ENCODE measurements around the gene CACNB3.
A peak's percentile ranks its signal among the peaks of the same experiment; 100 is the strongest.

The CACNB3 gene

DNA sequence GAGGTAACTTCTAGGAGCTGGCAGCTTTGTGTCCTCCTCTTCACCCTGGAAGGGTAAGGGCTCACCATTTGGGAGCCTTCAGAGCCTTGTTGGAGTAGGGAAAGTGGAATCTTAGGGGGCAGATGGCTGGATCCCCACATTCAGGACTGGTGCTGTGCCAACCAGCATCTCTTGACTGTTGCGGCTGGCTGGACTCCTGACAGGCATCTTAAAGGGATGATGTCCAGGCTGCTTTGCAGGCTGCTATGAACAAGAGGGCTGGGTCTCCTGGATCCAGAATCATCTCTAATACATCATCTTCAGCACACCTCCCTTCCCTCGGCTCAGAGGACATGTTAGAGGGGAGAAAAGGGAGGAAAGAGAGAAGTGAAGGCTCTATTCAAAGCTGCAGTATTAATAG is 4.4 kb downstream of the CACNB3 start:
- no peak for TF ChIP-seq ZFX (IDR thresholded peaks at IDR 0.05; ENCODE audit: borderline replicate concordance)
- TF ChIP-seq, protein P1, sequence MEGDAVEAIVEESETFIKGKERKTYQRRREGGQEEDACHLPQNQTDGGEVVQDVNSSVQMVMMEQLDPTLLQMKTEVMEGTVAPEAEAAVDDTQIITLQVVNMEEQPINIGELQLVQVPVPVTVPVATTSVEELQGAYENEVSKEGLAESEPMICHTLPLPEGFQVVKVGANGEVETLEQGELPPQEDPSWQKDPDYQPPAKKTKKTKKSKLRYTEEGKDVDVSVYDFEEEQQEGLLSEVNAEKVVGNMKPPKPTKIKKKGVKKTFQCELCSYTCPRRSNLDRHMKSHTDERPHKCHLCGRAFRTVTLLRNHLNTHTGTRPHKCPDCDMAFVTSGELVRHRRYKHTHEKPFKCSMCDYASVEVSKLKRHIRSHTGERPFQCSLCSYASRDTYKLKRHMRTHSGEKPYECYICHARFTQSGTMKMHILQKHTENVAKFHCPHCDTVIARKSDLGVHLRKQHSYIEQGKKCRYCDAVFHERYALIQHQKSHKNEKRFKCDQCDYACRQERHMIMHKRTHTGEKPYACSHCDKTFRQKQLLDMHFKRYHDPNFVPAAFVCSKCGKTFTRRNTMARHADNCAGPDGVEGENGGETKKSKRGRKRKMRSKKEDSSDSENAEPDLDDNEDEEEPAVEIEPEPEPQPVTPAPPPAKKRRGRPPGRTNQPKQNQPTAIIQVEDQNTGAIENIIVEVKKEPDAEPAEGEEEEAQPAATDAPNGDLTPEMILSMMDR (IDR thresholded peaks at IDR 0.05) = no peak

GRCh38 chr12:48823281-48823680 is 5.0 kb downstream of the CACNB3 start:
- no peak overlapping the region for H3K27ac ChIP-seq
- TF ChIP-seq, protein P1 (IDR thresholded peaks at IDR 0.05) = no peak
- no peak for TF ChIP-seq ZFX (IDR thresholded peaks at IDR 0.05; ENCODE audit: borderline replicate concordance)

More for the DNA sequence above, 4.4 kb downstream of the CACNB3 start:
- 0 out of 2 replicates have a peak overlapping the region, but pooled peaks have one; percentile 12 for H3K27ac ChIP-seq

- H3K27ac ChIP-seq = no peak overlapping the region
- TF ChIP-seq, protein P1 (IDR thresholded peaks at IDR 0.05) = no peak
- TF ChIP-seq ZFX (IDR thresholded peaks at IDR 0.05; ENCODE audit: borderline replicate concordance) = no peak
These were observed 5.8 kb downstream of the CACNB3 start for GRCh38 chr12:48824112-48824511.

DNA sequence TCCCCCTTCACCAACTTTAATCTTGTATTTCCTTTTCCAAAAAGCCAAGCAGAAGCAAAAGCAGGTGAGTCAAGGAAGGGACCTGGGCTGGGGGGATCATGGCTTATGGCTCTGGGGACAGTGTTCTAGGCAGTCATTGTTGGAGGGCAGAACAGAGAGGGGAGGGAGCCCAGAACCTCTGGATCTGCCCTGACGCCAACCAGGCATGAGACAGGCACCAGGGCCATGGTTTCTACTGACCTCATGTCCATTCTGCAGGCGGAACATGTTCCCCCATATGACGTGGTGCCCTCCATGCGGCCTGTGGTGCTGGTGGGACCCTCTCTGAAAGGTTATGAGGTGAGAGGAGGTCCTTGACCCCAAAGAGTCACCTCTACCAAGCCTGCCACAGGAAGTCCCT is 6.6 kb downstream of the CACNB3 start:
- TF ChIP-seq ZFX (IDR thresholded peaks at IDR 0.05; ENCODE audit: borderline replicate concordance) = no peak
- TF ChIP-seq, protein P1 (IDR thresholded peaks at IDR 0.05) = no peak
- H3K27ac ChIP-seq = no peak overlapping the region

- peak overlapping the region; percentile 18; the same call in 1 of the 2 replicates for H3K27ac ChIP-seq
- TF ChIP-seq ZFX (IDR thresholded peaks at IDR 0.05; ENCODE audit: borderline replicate concordance) = no peak
These were observed 8.0 kb downstream of the CACNB3 start for GRCh38 chr12:48826209-48826855.

DNA sequence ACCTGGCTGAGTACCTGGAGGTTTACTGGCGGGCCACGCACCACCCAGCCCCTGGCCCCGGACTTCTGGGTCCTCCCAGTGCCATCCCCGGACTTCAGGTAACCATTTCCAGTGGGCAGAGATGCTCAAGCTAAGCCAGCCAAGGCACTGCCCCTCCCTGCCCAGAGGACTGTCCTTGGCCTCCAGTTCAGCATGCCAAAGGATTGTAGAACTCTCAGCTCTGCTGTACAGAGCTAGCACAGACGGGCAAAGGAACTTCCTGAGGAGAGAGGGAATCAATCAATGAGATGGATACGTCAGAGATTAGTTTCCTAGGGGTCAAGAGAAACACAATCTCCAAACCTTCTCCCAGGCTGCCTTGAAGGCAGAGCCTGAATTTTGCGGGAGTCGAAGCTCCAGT is 8.7 kb downstream of the CACNB3 start:
- no peak for TF ChIP-seq ZFX (IDR thresholded peaks at IDR 0.05; ENCODE audit: borderline replicate concordance)
- TF ChIP-seq, protein P1 (IDR thresholded peaks at IDR 0.05) = no peak
- peak overlapping the region; percentile 18; the same call in 1 of the 2 replicates for H3K27ac ChIP-seq

DNA sequence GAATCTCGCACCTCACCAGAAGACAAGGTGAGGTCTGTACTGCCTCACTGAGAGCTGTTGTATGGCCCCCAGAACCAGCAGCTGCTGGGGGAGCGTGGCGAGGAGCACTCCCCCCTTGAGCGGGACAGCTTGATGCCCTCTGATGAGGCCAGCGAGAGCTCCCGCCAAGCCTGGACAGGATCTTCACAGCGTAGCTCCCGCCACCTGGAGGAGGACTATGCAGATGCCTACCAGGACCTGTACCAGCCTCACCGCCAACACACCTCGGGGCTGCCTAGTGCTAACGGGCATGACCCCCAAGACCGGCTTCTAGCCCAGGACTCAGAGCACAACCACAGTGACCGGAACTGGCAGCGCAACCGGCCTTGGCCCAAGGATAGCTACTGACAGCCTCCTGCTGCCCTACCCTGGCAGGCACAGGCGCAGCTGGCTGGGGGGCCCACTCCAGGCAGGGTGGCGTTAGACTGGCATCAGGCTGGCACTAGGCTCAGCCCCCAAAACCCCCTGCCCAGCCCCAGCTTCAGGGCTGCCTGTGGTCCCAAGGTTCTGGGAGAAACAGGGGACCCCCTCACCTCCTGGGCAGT is 9.3 kb downstream of the CACNB3 start:
- H3K27ac ChIP-seq = peak overlapping the region; percentile 18; the same call in 1 of the 2 replicates
- TF ChIP-seq, protein P1 (IDR thresholded peaks at IDR 0.05) = no peak
- TF ChIP-seq ZFX (IDR thresholded peaks at IDR 0.05; ENCODE audit: borderline replicate concordance) = no peak

Measured in 22Rv1 (cell line).